Measurements from ENCODE around the gene PYGB.

The PYGB gene

DNA sequence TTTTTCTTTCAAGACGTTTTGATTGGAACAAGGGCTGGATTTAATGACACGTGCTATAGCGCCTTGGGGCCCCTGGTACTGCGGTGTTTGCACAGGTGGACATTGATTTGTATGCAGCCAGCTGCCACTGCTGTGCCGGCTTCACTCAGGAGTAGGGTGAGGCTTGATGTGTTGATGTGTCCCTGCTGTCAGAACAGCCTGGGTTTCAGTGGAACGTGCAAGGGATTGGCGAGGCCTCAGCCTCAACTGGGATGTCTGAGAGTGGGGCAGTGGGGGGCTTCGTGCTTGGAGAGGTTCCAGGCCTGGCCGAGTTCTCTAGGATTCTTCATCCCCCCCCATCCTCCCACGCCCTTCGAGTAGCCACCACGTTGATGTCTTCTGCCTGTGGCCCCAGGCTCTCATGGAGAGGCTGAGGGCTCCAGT is 23.0 kb downstream of the PYGB start:
- peaks cover 65% of the 10 kb centered on the region for H3K36me3 ChIP-seq (ENCODE audit: insufficient read depth, insufficient read length, low read length)
- no peak for DNase-seq (ENCODE audit: low read depth, low spot score)

DNA sequence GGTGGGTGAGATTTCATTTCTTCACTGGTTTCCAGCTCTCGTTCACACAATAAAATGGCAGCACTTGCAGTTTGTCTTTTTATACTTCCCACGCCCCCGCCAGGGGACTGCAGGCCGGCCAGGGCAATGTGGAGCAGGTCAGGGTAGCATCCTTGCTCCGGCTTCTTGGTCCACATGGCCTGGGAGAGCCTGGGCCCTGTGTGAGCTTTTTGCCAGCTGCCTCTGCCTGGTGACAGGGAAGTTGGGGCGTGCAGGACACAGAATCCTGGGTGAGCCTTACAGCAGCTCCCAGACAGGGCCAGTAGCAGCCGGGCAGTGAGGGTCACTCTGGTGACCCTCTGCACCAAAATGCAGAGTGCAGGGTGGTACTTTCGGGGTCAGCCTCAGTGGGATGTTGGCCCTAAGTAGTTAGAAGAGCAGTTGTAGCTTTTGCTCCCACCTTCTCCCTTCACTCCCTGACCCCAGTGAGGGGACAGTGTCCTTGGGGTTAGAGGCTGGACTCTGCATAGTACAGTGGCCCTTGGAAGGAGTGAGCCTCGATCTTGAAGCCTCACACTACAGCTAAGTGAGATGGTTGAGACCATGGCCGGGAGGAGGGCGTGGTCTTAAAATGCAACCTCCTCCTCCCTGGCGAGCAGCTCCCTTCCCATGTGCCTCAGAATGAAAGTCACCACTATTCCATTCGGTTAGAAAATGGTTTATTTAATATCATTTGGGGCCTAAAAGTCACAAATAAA is 23.8 kb downstream of the PYGB start:
- TF ChIP-seq YY1 (IDR thresholded peaks at IDR 0.05; ENCODE audit: insufficient read depth, insufficient read length) (no peak), SUZ12 (IDR thresholded peaks at IDR 0.05; ENCODE audit: extremely low read depth, insufficient read depth, insufficient read length) (no peak), ZNF274 (IDR thresholded peaks at IDR 0.05; ENCODE audit: low read depth, low read length) (no peak)
- Histone ChIP-seq H3K4me3 (ENCODE audit: insufficient read length, low read depth) (no peak overlapping the region), H3K27me3 (ENCODE audit: insufficient read depth, insufficient read length) (no peaks in the 10 kb centered on the region), H3K9ac (ENCODE audit: insufficient read length, low read depth) (no peak overlapping the region), H3K9me3 (ENCODE audit: insufficient read depth, low read length) (no peaks in the 10 kb centered on the region), H3K4me1 (ENCODE audit: insufficient read depth, insufficient read length) (peaks cover 5% of the 10 kb centered on the region), H3K36me3 (ENCODE audit: insufficient read depth, insufficient read length, low read length) (peaks cover 72% of the 10 kb centered on the region)
- DNase-seq (ENCODE audit: low read depth, low spot score): no peak

More for the DNA sequence above, 23.0 kb downstream of the PYGB start:
- TF ChIP-seq YY1 (IDR thresholded peaks at IDR 0.05; ENCODE audit: insufficient read depth, insufficient read length): no peak
- TF ChIP-seq ZNF274 (IDR thresholded peaks at IDR 0.05; ENCODE audit: low read depth, low read length): no peak
- TF ChIP-seq SUZ12 (IDR thresholded peaks at IDR 0.05; ENCODE audit: extremely low read depth, insufficient read depth, insufficient read length): no peak
- no peak overlapping the region for H3K9ac ChIP-seq (ENCODE audit: insufficient read length, low read depth)
- no peak overlapping the region for H3K4me3 ChIP-seq (ENCODE audit: insufficient read length, low read depth)
- no peaks in the 10 kb centered on the region for H3K27me3 ChIP-seq (ENCODE audit: insufficient read depth, insufficient read length)
- no peaks in the 10 kb centered on the region for H3K9me3 ChIP-seq (ENCODE audit: insufficient read depth, low read length)
- H3K4me1 ChIP-seq (ENCODE audit: insufficient read depth, insufficient read length): peaks cover 5% of the 10 kb centered on the region

DNA sequence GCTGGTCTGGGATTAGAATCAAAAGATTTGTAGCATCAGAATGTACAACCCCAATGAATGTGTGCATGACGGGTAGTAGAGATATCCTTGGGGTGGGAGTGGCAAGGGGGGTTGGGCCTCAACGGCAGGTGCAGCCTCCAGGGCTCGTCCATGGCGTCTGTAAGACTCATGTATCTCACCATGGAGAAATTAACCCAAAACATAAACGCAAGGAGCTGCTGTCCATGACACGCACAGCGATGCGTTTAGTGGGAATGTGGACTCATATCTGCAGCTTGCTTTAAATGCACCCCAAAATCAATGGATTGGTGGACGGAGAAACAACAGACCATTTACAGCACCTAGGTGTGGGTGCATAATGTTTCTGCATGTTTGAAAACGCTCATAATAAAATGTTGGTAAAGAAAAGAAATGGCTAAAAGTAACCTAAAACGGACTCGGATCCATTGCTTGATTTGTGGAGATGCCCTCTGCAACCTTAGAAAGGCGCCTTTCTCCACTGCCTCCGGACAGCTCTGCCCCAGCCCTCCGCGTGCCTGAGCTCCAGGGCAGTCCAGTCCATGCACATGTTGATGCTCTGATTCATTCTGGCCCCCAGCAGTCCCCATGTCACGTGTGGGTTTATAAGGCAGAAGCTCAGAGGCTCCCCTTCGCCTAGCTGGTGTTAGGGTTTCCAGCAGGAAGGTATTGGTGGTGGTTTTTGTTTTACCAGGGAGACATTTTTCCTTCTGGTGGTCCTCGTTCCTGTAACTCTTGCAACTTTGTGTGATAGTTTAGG is 24.5 kb downstream of the PYGB start:
- Histone ChIP-seq H3K4me1 (ENCODE audit: insufficient read depth, insufficient read length) (peaks cover 5% of the 10 kb centered on the region), H3K36me3 (ENCODE audit: insufficient read depth, insufficient read length, low read length) (peaks cover 80% of the 10 kb centered on the region), H3K27me3 (ENCODE audit: insufficient read depth, insufficient read length) (no peaks in the 10 kb centered on the region), H3K4me3 (ENCODE audit: insufficient read length, low read depth) (no peak overlapping the region), H3K9ac (ENCODE audit: insufficient read length, low read depth) (no peak overlapping the region), H3K9me3 (ENCODE audit: insufficient read depth, low read length) (no peaks in the 10 kb centered on the region)
- DNase-seq (ENCODE audit: low read depth, low spot score): no peak
- TF ChIP-seq ZNF274 (IDR thresholded peaks at IDR 0.05; ENCODE audit: low read depth, low read length) (no peak), SUZ12 (IDR thresholded peaks at IDR 0.05; ENCODE audit: extremely low read depth, insufficient read depth, insufficient read length) (no peak), YY1 (IDR thresholded peaks at IDR 0.05; ENCODE audit: insufficient read depth, insufficient read length) (no peak)

DNA sequence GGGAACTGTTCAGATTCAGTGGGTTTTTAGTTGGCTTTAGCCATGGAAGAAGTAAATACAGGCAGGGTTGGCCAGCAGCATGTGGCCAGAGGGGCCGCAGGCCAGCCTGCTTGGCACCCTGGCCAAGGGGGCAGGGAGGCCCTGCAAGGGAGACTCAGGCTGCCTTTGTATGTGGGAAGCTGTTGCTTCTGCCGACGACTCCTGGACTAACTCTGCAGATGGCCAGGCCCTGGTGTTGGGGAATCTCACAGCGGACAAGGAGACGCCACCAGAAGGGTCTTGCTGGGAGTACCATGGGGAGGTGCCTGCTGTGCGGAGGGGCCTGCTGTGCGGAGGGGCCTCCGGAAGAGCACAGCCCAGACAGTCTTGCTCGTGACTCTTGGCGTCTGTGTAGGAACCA is 25.2 kb downstream of the PYGB start:
- H3K4me3 ChIP-seq (ENCODE audit: insufficient read length, low read depth): no peak overlapping the region
- H3K9ac ChIP-seq (ENCODE audit: insufficient read length, low read depth): no peak overlapping the region
- H3K4me1 ChIP-seq (ENCODE audit: insufficient read depth, insufficient read length): peaks cover 5% of the 10 kb centered on the region
- H3K27me3 ChIP-seq (ENCODE audit: insufficient read depth, insufficient read length): no peaks in the 10 kb centered on the region
- H3K9me3 ChIP-seq (ENCODE audit: insufficient read depth, low read length): no peaks in the 10 kb centered on the region
- peaks cover 85% of the 10 kb centered on the region for H3K36me3 ChIP-seq (ENCODE audit: insufficient read depth, insufficient read length, low read length)
- TF ChIP-seq ZNF274 (IDR thresholded peaks at IDR 0.05; ENCODE audit: low read depth, low read length) (no peak), SUZ12 (IDR thresholded peaks at IDR 0.05; ENCODE audit: extremely low read depth, insufficient read depth, insufficient read length) (no peak), YY1 (IDR thresholded peaks at IDR 0.05; ENCODE audit: insufficient read depth, insufficient read length) (no peak)
- DNase-seq (ENCODE audit: low read depth, low spot score): no peak

DNA sequence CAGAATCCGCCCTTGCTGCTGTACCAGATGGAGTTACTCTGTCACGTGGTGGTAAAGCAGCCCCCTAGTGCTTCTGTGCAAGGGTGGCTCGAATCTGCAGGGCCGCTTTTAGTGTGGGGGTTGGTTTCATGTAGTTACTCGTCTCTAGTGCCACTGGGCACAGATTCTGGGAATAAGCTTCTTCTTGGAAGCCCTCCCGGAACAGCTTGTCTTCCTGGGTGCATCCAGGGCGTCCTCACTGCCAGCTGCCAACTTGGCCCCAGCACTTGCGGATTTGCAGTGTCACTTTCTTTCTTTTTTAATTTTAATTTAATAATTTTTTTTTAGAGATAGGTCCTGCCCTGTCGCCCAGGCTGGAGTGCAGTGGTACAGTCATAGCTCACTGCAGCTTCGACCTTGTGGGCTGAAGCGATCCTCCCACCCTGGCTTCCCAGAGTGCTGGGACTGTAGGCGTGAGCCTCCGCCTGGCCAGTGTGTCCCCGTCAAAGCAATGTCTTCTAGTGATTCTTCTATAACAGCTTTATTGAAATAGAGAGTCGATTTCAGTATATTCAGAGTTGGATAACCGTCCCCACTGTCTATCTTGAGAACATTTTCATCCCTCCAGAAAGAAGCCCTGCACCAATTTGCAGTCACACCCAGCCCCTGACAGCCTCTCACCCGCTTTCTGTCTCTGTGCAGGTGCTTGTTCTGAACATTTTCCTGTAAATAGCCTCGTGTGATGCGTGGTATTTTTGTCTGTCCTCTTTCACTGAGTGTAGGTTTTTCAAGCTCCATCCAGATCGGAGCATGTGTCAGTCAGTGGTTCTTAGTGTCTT is 25.9 kb downstream of the PYGB start:
- no peak for TF ChIP-seq SUZ12 (IDR thresholded peaks at IDR 0.05; ENCODE audit: extremely low read depth, insufficient read depth, insufficient read length)
- no peak for TF ChIP-seq YY1 (IDR thresholded peaks at IDR 0.05; ENCODE audit: insufficient read depth, insufficient read length)
- no peak for TF ChIP-seq ZNF274 (IDR thresholded peaks at IDR 0.05; ENCODE audit: low read depth, low read length)
- H3K4me3 ChIP-seq (ENCODE audit: insufficient read length, low read depth): no peak overlapping the region
- peaks cover 92% of the 10 kb centered on the region for H3K36me3 ChIP-seq (ENCODE audit: insufficient read depth, insufficient read length, low read length)

DNA sequence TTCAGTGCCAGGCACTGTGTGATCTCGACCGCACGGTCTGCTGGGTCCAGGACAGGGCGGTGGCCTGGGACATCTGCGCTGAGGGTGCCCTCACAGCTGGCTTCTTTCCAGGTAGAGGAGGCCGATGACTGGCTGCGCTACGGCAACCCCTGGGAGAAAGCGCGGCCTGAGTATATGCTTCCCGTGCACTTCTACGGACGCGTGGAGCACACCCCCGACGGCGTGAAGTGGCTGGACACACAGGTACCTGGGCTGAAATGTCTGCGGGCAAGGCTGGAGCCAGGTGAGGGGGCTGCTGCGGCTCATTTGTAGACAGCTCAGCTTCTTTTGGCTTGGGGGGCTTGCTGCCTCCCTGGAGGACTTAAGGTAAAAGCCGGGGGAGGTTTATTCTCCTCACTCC is 26.6 kb downstream of the PYGB start:
- no peaks in the 10 kb centered on the region for H3K9me3 ChIP-seq (ENCODE audit: insufficient read depth, low read length)
- H3K36me3 ChIP-seq (ENCODE audit: insufficient read depth, insufficient read length, low read length): peaks cover 92% of the 10 kb centered on the region
- H3K4me3 ChIP-seq (ENCODE audit: insufficient read length, low read depth): no peak overlapping the region
- TF ChIP-seq ZNF274 (IDR thresholded peaks at IDR 0.05; ENCODE audit: low read depth, low read length) (no peak), SUZ12 (IDR thresholded peaks at IDR 0.05; ENCODE audit: extremely low read depth, insufficient read depth, insufficient read length) (no peak), YY1 (IDR thresholded peaks at IDR 0.05; ENCODE audit: insufficient read depth, insufficient read length) (no peak)
- H3K4me1 ChIP-seq (ENCODE audit: insufficient read depth, insufficient read length): no peaks in the 10 kb centered on the region
- H3K27me3 ChIP-seq (ENCODE audit: insufficient read depth, insufficient read length): no peaks in the 10 kb centered on the region
- no peak for DNase-seq (ENCODE audit: low read depth, low spot score)
- H3K9ac ChIP-seq (ENCODE audit: insufficient read length, low read depth): no peak overlapping the region

More for the DNA sequence above, 25.9 kb downstream of the PYGB start:
- Histone ChIP-seq H3K9ac (ENCODE audit: insufficient read length, low read depth) (no peak overlapping the region), H3K9me3 (ENCODE audit: insufficient read depth, low read length) (no peaks in the 10 kb centered on the region), H3K27me3 (ENCODE audit: insufficient read depth, insufficient read length) (no peaks in the 10 kb centered on the region), H3K4me1 (ENCODE audit: insufficient read depth, insufficient read length) (peaks cover 5% of the 10 kb centered on the region)
- no peak for DNase-seq (ENCODE audit: low read depth, low spot score)

Measured in NT2/D1 (cell line).